Measurements from ENCODE around the gene LRRC18.

Gene LRRC18

GRCh38 chr10:48894911-48895802 lies 44.5 kb downstream of the LRRC18 start:
- TF ChIP-seq ZNF488 (tag by site-specific recombination; IDR thresholded peaks at IDR 0.05) (no peak), REST (tag by site-specific recombination; IDR thresholded peaks at IDR 0.05) (no peak), ZNF341 (tag by site-specific recombination; IDR thresholded peaks at IDR 0.05; ENCODE audit: low read depth) (no peak), ZNF670 (tag by site-specific recombination; IDR thresholded peaks at IDR 0.05; ENCODE audit: low read depth) (no peak), ZNF24 (tag by site-specific recombination; IDR thresholded peaks at IDR 0.05) (no peak), ZNF335 (tag by site-specific recombination; conservative IDR thresholded peaks at IDR 0.05) (no peak), ZNF747 (tag by site-specific recombination; IDR thresholded peaks at IDR 0.05) (no peak), PRDM2 (tag by site-specific recombination; IDR thresholded peaks at IDR 0.05; ENCODE audit: borderline replicate concordance) (no peak), ZBTB20 (tag by site-specific recombination; IDR thresholded peaks at IDR 0.05) (no peak), ZNF549 (tag by site-specific recombination; IDR thresholded peaks at IDR 0.05) (no peak), ZNF510 (tag by site-specific recombination; IDR thresholded peaks at IDR 0.05; ENCODE audit: insufficient replicate concordance) (no peak), ZNF23 (tag by site-specific recombination; IDR thresholded peaks at IDR 0.05; ENCODE audit: borderline replicate concordance) (no peak), KLF10 (tag by site-specific recombination; IDR thresholded peaks at IDR 0.05) (no peak), ZFP69B (tag by site-specific recombination; IDR thresholded peaks at IDR 0.05) (no peak), ZBTB44 (tag by site-specific recombination; IDR thresholded peaks at IDR 0.05) (no peak), ZNF529 (tag by site-specific recombination; IDR thresholded peaks at IDR 0.05; ENCODE audit: insufficient replicate concordance) (no peak)
- Histone ChIP-seq H3K4me3 (ENCODE audit: low read depth, low read length) (no peak overlapping the region), H3K27ac (ENCODE audit: extremely low read depth, low read depth, low read length) (no peak overlapping the region), H3K9me3 (ENCODE audit: control insufficient read depth, insufficient read depth, low read depth, low read length) (no peaks in the 10 kb centered on the region), H3K36me3 (ENCODE audit: control insufficient read depth in 2 of 2, insufficient read depth in 1 of 2, low read length in 2 of 2) (no peaks in the 10 kb centered on the region), H3K4me1 (ENCODE audit: control insufficient read depth, insufficient read depth, low read length) (no peaks in the 10 kb centered on the region)
- POLR2A ChIA-PET, result no interaction called here
- CTCF ChIA-PET, result no interaction called here

Measured in HEK293 (cell line).